PC-3 (cell line): Measurements from ENCODE around the gene NCBP3. TPM values are rescaled to one million over a fixed set of nuclear protein-coding genes. Genes with fewer than 3 reads are reported as not detected.

Experiments used
- ATAC-seq: fragments of 200-7000 bp; cut with Tn5 transposase; 2 replicates; pipeline ENCODE4 v1.9.1; 2020; ENCODE audit warnings: mild to moderate bottlenecking, moderate library complexity
- BruUV-seq: library from RNA; stranded (reverse); fragments of 400-500 nt; replicated peaks from 2 replicates; lab custom pipeline; 2021; lab: Mats Ljungman, UMichigan
- CTCF ChIA-PET: fragments of 300-600 bp; sonication (Branson Sonifier 250); formaldehyde crosslinking; loops from one replicate; lab custom pipeline; 2022; ENCODE audit warnings: antibody characterized with exemption; lab: Charles Lee
- POLR2A ChIA-PET: fragments of 300-600 bp; sonication (Branson Sonifier 250); formaldehyde crosslinking; loops from one replicate; lab custom pipeline; 2022; ENCODE audit warnings: antibody characterized with exemption; ENCODE audit not compliant: unreplicated experiment; lab: Charles Lee
- DNase-seq: peaks from one replicate; pipeline ENCODE4 v3.0.0-alpha.2; 2015
- H2AFZ ChIP-seq: fragments of 300-600 bp; sonication (generic); 2 replicates; pipeline ENCODE4 v1.6.0; 2016; ENCODE audit warnings: antibody characterized with exemption, low read length
- H3F3A ChIP-seq: fragments of 300-600 bp; sonication (generic); one replicate; pipeline ENCODE4 v1.6.0; 2017; ENCODE audit warnings: antibody characterized with exemption, low read length, control low read depth, mild to moderate bottlenecking; ENCODE audit not compliant: unreplicated experiment
- H3K27ac ChIP-seq: fragments of 300-600 bp; sonication (generic); 2 replicates; pipeline ENCODE4 v1.5.1; 2016; ENCODE audit warnings: mild to moderate bottlenecking, low read length
- H3K27me3 ChIP-seq: fragments of 300-600 bp; sonication (generic); 2 replicates; pipeline ENCODE4 v1.6.1; 2016; ENCODE audit warnings: low read length, mixed read lengths
- H3K36me3 ChIP-seq: fragments of 300-600 bp; sonication (generic); 2 replicates; pipeline ENCODE4 v1.6.1; 2016; ENCODE audit warnings: low read depth, mixed run types, low read length, mixed read lengths
- H3K4me1 ChIP-seq: fragments of 300-600 bp; sonication (generic); 2 replicates; pipeline ENCODE4 v1.5.1; 2016; ENCODE audit warnings: low read length; ENCODE audit not compliant: insufficient read depth
- H3K4me2 ChIP-seq: fragments of 300-600 bp; sonication (generic); 2 replicates; pipeline ENCODE4 v1.6.0; 2016; ENCODE audit warnings: low read length
- H3K4me3 ChIP-seq: fragments of 300-600 bp; sonication (generic); 2 replicates; pipeline ENCODE4 v1.5.1; 2016; ENCODE audit warnings: mild to moderate bottlenecking, low read length, mixed read lengths
- H3K79me2 ChIP-seq: fragments of 300-600 bp; sonication (generic); 2 replicates; pipeline ENCODE4 v1.6.1; 2017; ENCODE audit warnings: low read length, mixed read lengths
- H3K9ac ChIP-seq: fragments of 300-600 bp; sonication (generic); 2 replicates; pipeline ENCODE4 v1.6.0; 2016; ENCODE audit warnings: mild to moderate bottlenecking, low read length
- H3K9me2 ChIP-seq: fragments of 300-600 bp; sonication (generic); replicated peaks from 2 replicates; pipeline ENCODE4 v1.6.1; 2016; ENCODE audit warnings: mixed run types, low read length, mixed read lengths
- H3K9me3 ChIP-seq: fragments of 300-600 bp; sonication (generic); 2 replicates; pipeline ENCODE4 v1.6.1; 2016; ENCODE audit warnings: low read length, mixed read lengths
- H4K20me1 ChIP-seq: fragments of 300-600 bp; sonication (generic); 2 replicates; pipeline ENCODE4 v1.6.1; 2016; ENCODE audit warnings: low read length, mixed read lengths
- CTCF ChIP-seq: fragments of 300-600 bp; sonication (generic); conservative IDR thresholded peaks from 2 replicates; pipeline ENCODE4 v1.5.1; 2017; ENCODE audit warnings: antibody characterized with exemption, low read depth, mild to moderate bottlenecking, low read length
- EZH2 ChIP-seq: fragments of 300-600 bp; sonication (generic); IDR thresholded peaks from one replicate; pipeline ENCODE4 v1.6.1; 2017; ENCODE audit warnings: antibody characterized with exemption, mild to moderate bottlenecking, low read length; ENCODE audit not compliant: unreplicated experiment
- EZH2phosphoT487 ChIP-seq: fragments of 300-600 bp; sonication (generic); IDR thresholded peaks from 2 replicates; pipeline ENCODE4 v1.6.1; 2018; ENCODE audit warnings: mild to moderate bottlenecking, antibody characterized with exemption, low read length, borderline replicate concordance
- intact Hi-C: fragments of 100-400 bp; cut with micrococcal nuclease; formaldehyde crosslinking; loops from 2 replicates; pipeline ENCODE4 v1.9.0; 2023
- total RNA-seq: library from RNA; depleted of rRNA; stranded (reverse); fragments of >200 nt; gene quantifications from 2 replicates; pipeline ENCODE4 v1.2.3, GENCODE V29; 2014

Gene NCBP3
- total RNA-seq, 1 experiment from 2014 or later, result 21.0 TPM

GRCh38 chr17:3843935-3844516 lies 2.0 kb downstream of the NCBP3 start:
- peak; percentile 79 for TF ChIP-seq CTCF
- no peak for TF ChIP-seq EZH2phosphoT487
- Histone ChIP-seq H4K20me1 (0 out of 2 replicates have a peak, but pooled peaks cover 4% of the 10 kb centered on the region), H3F3A (no peaks in the 10 kb centered on the region), H3K9me2 (no peaks in the 10 kb centered on the region), H3K27ac (no peak overlapping the region), H2AFZ (no peak overlapping the region), H3K27me3 (no peaks in the 10 kb centered on the region), H3K36me3 (no peaks in the 10 kb centered on the region; the same call in 1 of the 2 replicates), H3K79me2 (peaks cover 29% of the 10 kb centered on the region), H3K4me3 (no peak overlapping the region), H3K9me3 (no peaks in the 10 kb centered on the region), H3K4me2 (no peak overlapping the region), H3K4me1 (no peaks in the 10 kb centered on the region), H3K9ac (no peak overlapping the region)
- BruUV-seq, result no TSS peak
- intact Hi-C loops, result no loop called here
- POLR2A ChIA-PET, result no interaction called here
- peak; percentile 63 for DNase-seq
- CTCF ChIA-PET, result interaction anchor here (0.6 to 1.0 kb wide), 3 partner anchors 106 to 604 kb away, joined by 3 to 8 read pairs (median 6); no protein-coding TSS in a partner anchor
- ATAC-seq, result no peak

- DNase-seq, result no peak
- no TSS peak for BruUV-seq
- no peak for ATAC-seq
- H3K4me1 ChIP-seq, result no peaks in the 10 kb centered on the region
- POLR2A ChIA-PET, result no interaction called here
- no peaks in the 10 kb centered on the region for H4K20me1 ChIP-seq
- intact Hi-C loops, result no loop called here
- no peak overlapping the region for H3K9ac ChIP-seq
- H3K27me3 ChIP-seq, result no peaks in the 10 kb centered on the region
- no peaks in the 10 kb centered on the region for H3K9me3 ChIP-seq
- no peak overlapping the region for H3K4me3 ChIP-seq
- no peak overlapping the region for H3K27ac ChIP-seq
- CTCF ChIA-PET, result no interaction called here
- peaks cover 11% of the 10 kb centered on the region for H3K79me2 ChIP-seq
- no peaks in the 10 kb centered on the region for H3F3A ChIP-seq
- no peak overlapping the region for H2AFZ ChIP-seq
- H3K36me3 ChIP-seq, result peaks cover 7% of the 10 kb centered on the region; the same call in 1 of the 2 replicates
- no peak overlapping the region for H3K4me2 ChIP-seq
- H3K9me2 ChIP-seq, result no peaks in the 10 kb centered on the region
- TF ChIP-seq EZH2phosphoT487, result no peak
- no peak for TF ChIP-seq CTCF
- no peak for TF ChIP-seq EZH2
These were observed 7.8 kb downstream of the NCBP3 start for GRCh38 chr17:3838206-3838605.

- H3K9me3 ChIP-seq, result no peaks in the 10 kb centered on the region
- intact Hi-C loops, result no loop called here
- no peak overlapping the region for H3K9ac ChIP-seq
- ATAC-seq (no peak), DNase-seq (no peak)
- peaks cover 7% of the 10 kb centered on the region; the same call in 1 of the 2 replicates for H3K36me3 ChIP-seq
- no peaks in the 10 kb centered on the region for H3F3A ChIP-seq
- BruUV-seq, result no TSS peak
- H3K79me2 ChIP-seq, result 0 out of 2 replicates have a peak, but pooled peaks cover 10% of the 10 kb centered on the region
- H3K27me3 ChIP-seq, result no peaks in the 10 kb centered on the region
- no peak overlapping the region for H3K4me2 ChIP-seq
- no peaks in the 10 kb centered on the region for H4K20me1 ChIP-seq
- no peak overlapping the region for H2AFZ ChIP-seq
- no peak for TF ChIP-seq CTCF
- no peak for TF ChIP-seq EZH2phosphoT487
- no peak overlapping the region for H3K4me3 ChIP-seq
- H3K4me1 ChIP-seq, result no peaks in the 10 kb centered on the region
- CTCF ChIA-PET, result no interaction called here
- no peaks in the 10 kb centered on the region for H3K9me2 ChIP-seq
- H3K27ac ChIP-seq, result no peak overlapping the region
- POLR2A ChIA-PET, result interaction anchor here (0.7 kb wide), 1 partner anchor 28 kb away, joined by 4 read pairs; no protein-coding TSS in a partner anchor
These were observed 9.5 kb downstream of the NCBP3 start for GRCh38 chr17:3836551-3836950.
